PC-9 (cell line): ENCODE measurements around the gene NELFB. TPM values are rescaled to one million over a fixed set of nuclear protein-coding genes. Genes with fewer than 3 reads are reported as not detected.
A peak's percentile ranks its signal among the peaks of the same experiment; 100 is the strongest.

ENCODE experiments used
- BruUV-seq: library from RNA; stranded (reverse); fragments of 400-500 nt; replicated peaks from 2 replicates; lab custom pipeline; 2021; lab: Mats Ljungman, UMichigan
- CTCF ChIA-PET: fragments of 300-600 bp; sonication (Branson Sonifier 250); formaldehyde crosslinking; loops from one replicate; lab custom pipeline; 2022; ENCODE audit warnings: antibody characterized with exemption; lab: Charles Lee
- POLR2A ChIA-PET: fragments of 300-600 bp; sonication (Branson Sonifier 250); formaldehyde crosslinking; loops from one replicate; lab custom pipeline; 2022; ENCODE audit warnings: antibody characterized with exemption; ENCODE audit not compliant: unreplicated experiment; lab: Charles Lee
- DNase-seq, 2 experiments: peaks; one replicate each; pipeline versions ENCODE4 v3.0.0 to v3.0.0-alpha.2; 2015 to 2022; ENCODE audit warnings: mixed read lengths in 1 of 2
- H2AFZ ChIP-seq: fragments of 200-600 bp; sonication (generic); 2 replicates; pipeline ENCODE4 v1.8.1; 2017; ENCODE audit warnings: antibody characterized with exemption
- H3F3A ChIP-seq: fragments of 200-600 bp; sonication (generic); 2 replicates; pipeline ENCODE4 v1.8.1; 2017; ENCODE audit warnings: antibody characterized with exemption, mild to moderate bottlenecking, low read depth; ENCODE audit not compliant: insufficient read depth
- H3K27ac ChIP-seq: fragments of 200-600 bp; sonication (generic); 2 replicates; pipeline ENCODE4 v1.6.1; 2016; ENCODE audit warnings: mixed run types
- H3K27me3 ChIP-seq: fragments of 200-600 bp; sonication (generic); 2 replicates; pipeline ENCODE4 v1.6.1; 2016; ENCODE audit warnings: low read depth, mixed run types; ENCODE audit not compliant: insufficient read depth
- H3K36me3 ChIP-seq: fragments of 200-600 bp; sonication (generic); 2 replicates; pipeline ENCODE4 v1.6.1; 2016; ENCODE audit warnings: low read depth, mixed run types
- H3K4me1 ChIP-seq: fragments of 200-600 bp; sonication (generic); replicated peaks from 2 replicates; pipeline ENCODE4 v1.6.1; 2016; ENCODE audit warnings: mixed run types; ENCODE audit not compliant: insufficient read depth
- H3K4me2 ChIP-seq: fragments of 200-600 bp; sonication (generic); 2 replicates; pipeline ENCODE4 v1.6.1; 2017; ENCODE audit warnings: mixed run types
- H3K4me3 ChIP-seq: fragments of 200-600 bp; sonication (generic); 2 replicates; pipeline ENCODE4 v1.6.1; 2016; ENCODE audit warnings: mixed run types
- H3K79me2 ChIP-seq: fragments of 200-600 bp; sonication (generic); 2 replicates; pipeline ENCODE4 v1.6.1; 2017; ENCODE audit warnings: low read depth, mixed run types
- H3K9me2 ChIP-seq: fragments of 200-600 bp; sonication (generic); 2 replicates; pipeline ENCODE4 v1.8.1; 2017; ENCODE audit warnings: mild to moderate bottlenecking; ENCODE audit not compliant: insufficient read depth
- H3K9me3 ChIP-seq: fragments of 200-600 bp; sonication (generic); 2 replicates; pipeline ENCODE4 v1.8.1; 2016; ENCODE audit warnings: low read depth; ENCODE audit not compliant: insufficient read depth
- H4K20me1 ChIP-seq: fragments of 200-600 bp; sonication (generic); 2 replicates; pipeline ENCODE4 v1.8.1; 2017; ENCODE audit not compliant: insufficient read depth
- CTCF ChIP-seq: fragments of 200-600 bp; sonication (generic); conservative IDR thresholded peaks from 2 replicates; pipeline ENCODE4 v1.6.1; 2017; ENCODE audit warnings: mixed run types, antibody characterized with exemption, mild to moderate bottlenecking, moderate library complexity
- EZH2 ChIP-seq: fragments of 200-600 bp; sonication (generic); IDR thresholded peaks from 2 replicates; pipeline ENCODE4 v1.8.0; 2017; ENCODE audit warnings: antibody characterized with exemption, low read depth
- intact Hi-C: fragments of 100-400 bp; cut with micrococcal nuclease; formaldehyde crosslinking; loops from one replicate; pipeline ENCODE4 v1.10.0; 2022; ENCODE audit not compliant: unreplicated experiment
- total RNA-seq: library from RNA; stranded (reverse); gene quantifications from 2 replicates; pipeline ENCODE4 v1.2.3, GENCODE V29; 2021

Gene NELFB
- total RNA-seq, 1 experiment from 2014 or later: 94.2 TPM

- no peak within 1 kb of the TSS for H2AFZ ChIP-seq
Measured at GRCh38 chr9:137251194-137251461, 4.0 kb upstream of the NELFB start, which contains the start of gene STPG3. TSS of gene STPG3 (plus strand) at chr9:137251286. CDS start at chr9:137251287, 1 bp downstream.

GRCh38 chr9:137251490-137252268, 3.4 kb upstream of the NELFB start:
- H3F3A ChIP-seq: peaks cover 10% of the 10 kb centered on the region; the same call in 1 of the 2 replicates
- peaks cover 14% of the 10 kb centered on the region for H3K79me2 ChIP-seq
- H3K4me1 ChIP-seq: peaks cover 19% of the 10 kb centered on the region
- no peak overlapping the region for H3K4me2 ChIP-seq
- H2AFZ ChIP-seq: no peak overlapping the region
- no TSS peak for BruUV-seq
- no peak for DNase-seq
- no peaks in the 10 kb centered on the region for H3K27me3 ChIP-seq
- ChIA-PET POLR2A (no interaction called here), CTCF (no interaction called here)
- no peaks in the 10 kb centered on the region for H3K36me3 ChIP-seq
- intact Hi-C loops: no loop called here
- TF ChIP-seq EZH2: no peak
- no peak for TF ChIP-seq CTCF
- H3K9me3 ChIP-seq: no peaks in the 10 kb centered on the region
- H3K27ac ChIP-seq: no peak overlapping the region
- H3K4me3 ChIP-seq: no peak overlapping the region
- no peaks in the 10 kb centered on the region for H3K9me2 ChIP-seq
- H4K20me1 ChIP-seq: peaks cover 7% of the 10 kb centered on the region; the same call in 1 of the 2 replicates

More at GRCh38 chr9:137251194-137251461, 4.0 kb upstream of the NELFB start, which contains the start of gene STPG3:
- TF ChIP-seq CTCF (no peak), EZH2 (no peak)
- peaks cover 10% of the 10 kb centered on the region; the same call in 1 of the 2 replicates for H3F3A ChIP-seq
- no peaks in the 10 kb centered on the region for H3K9me3 ChIP-seq
- BruUV-seq: no TSS peak
- intact Hi-C loops: no loop called here
- ChIA-PET CTCF (no interaction called here), POLR2A (no interaction called here)
- no peaks in the 10 kb centered on the region for H3K36me3 ChIP-seq
- H3K4me3 ChIP-seq: no peak within 1 kb of the TSS
- H3K79me2 ChIP-seq: peaks cover 8% of the 10 kb centered on the region
- peaks cover 13% of the 10 kb centered on the region for H3K4me1 ChIP-seq
- peaks cover 5% of the 10 kb centered on the region; the same call in 1 of the 2 replicates for H4K20me1 ChIP-seq
- no peaks in the 10 kb centered on the region for H3K27me3 ChIP-seq
- H3K4me2 ChIP-seq: no peak within 1 kb of the TSS
- H3K27ac ChIP-seq: no peak within 1 kb of the TSS
- H3K9me2 ChIP-seq: no peaks in the 10 kb centered on the region
- no peak for DNase-seq

GRCh38 chr9:137252555-137253506, 2.3 kb upstream of the NELFB start:
- no peaks in the 10 kb centered on the region for H3K27me3 ChIP-seq
- ChIA-PET POLR2A (interaction anchor here (0.7 kb wide), 1 partner anchor 9 kb away, joined by 3 read pairs; no protein-coding TSS in a partner anchor), CTCF (interaction anchor here (2.0 kb wide), 1 partner anchor 16 kb away, joined by 13 read pairs; no protein-coding TSS in a partner anchor)
- peak in 1 of 2 experiments; percentile 68 for DNase-seq
- no peaks in the 10 kb centered on the region for H3K36me3 ChIP-seq
- no TSS peak for BruUV-seq
- no peak overlapping the region for H2AFZ ChIP-seq
- H3F3A ChIP-seq: peaks cover 10% of the 10 kb centered on the region; the same call in 1 of the 2 replicates
- intact Hi-C loops: no loop called here
- peaks cover 20% of the 10 kb centered on the region for H3K79me2 ChIP-seq
- peaks cover 22% of the 10 kb centered on the region for H3K4me1 ChIP-seq
- no peak overlapping the region for H3K4me2 ChIP-seq
- H3K9me3 ChIP-seq: no peaks in the 10 kb centered on the region
- TF ChIP-seq CTCF (no peak), EZH2 (no peak)
- H4K20me1 ChIP-seq: peaks cover 7% of the 10 kb centered on the region; the same call in 1 of the 2 replicates
- H3K9me2 ChIP-seq: no peaks in the 10 kb centered on the region
- no peak overlapping the region for H3K27ac ChIP-seq
- no peak overlapping the region for H3K4me3 ChIP-seq
